ENCODE measurements around the gene SLC19A2. TPM values are rescaled to one million over a fixed set of nuclear protein-coding genes. Genes with fewer than 3 reads are reported as not detected.

SLC19A2 gene
- total and polyA plus RNA-seq, 2 of the 8 experiments (the other 6 are each of a cell fraction or from before 2014, with no cell fraction given): 21.2 to 23.2 TPM

DNA sequence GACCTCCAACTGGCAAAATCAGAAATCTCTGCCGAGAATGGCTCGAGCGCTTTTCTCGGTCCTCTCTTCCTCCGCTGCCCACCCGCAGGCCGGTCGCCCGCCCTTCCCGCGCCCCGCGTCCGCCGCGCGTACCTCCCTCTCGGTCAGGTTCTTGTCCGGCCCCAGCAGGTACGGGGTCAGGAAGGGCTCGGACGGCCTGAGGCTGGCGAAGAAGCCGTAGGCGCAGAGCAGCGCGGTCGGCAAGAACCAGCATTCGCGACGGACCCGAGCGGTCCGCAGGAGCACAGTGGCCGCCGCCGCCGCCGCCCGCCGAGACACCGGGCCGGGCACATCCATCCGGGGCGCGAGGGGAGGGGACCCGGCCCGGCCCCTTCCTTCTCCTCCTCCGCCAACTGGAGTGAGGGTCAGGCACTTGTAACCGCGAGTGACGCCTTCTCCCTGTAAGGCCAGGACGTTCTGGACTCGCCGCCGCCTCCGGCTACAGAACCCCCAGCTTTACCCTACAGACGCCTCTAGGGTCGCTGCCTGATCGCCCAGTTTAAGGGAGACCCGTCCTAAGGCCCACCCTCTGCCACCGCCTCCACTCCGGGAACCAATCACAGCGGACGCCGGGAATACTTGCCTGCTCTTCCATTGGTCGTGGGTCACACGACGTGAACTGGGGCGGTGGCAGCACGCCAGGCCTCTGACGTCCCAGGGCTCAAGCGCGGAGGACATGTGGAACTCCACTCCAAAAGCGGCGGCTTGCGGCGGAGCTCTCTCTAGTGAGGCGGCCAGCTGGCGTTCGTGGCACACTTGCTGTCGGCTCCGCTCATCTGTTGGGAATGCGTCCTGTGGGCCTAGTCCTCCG, at the start of gene SLC19A2 (continued):
- TF ChIP-seq NANOG (IDR thresholded peaks at IDR 0.05; ENCODE audit: insufficient read depth, low read depth, low read length, poor library complexity, severe bottlenecking): no peak
- TF ChIP-seq, protein P1, sequence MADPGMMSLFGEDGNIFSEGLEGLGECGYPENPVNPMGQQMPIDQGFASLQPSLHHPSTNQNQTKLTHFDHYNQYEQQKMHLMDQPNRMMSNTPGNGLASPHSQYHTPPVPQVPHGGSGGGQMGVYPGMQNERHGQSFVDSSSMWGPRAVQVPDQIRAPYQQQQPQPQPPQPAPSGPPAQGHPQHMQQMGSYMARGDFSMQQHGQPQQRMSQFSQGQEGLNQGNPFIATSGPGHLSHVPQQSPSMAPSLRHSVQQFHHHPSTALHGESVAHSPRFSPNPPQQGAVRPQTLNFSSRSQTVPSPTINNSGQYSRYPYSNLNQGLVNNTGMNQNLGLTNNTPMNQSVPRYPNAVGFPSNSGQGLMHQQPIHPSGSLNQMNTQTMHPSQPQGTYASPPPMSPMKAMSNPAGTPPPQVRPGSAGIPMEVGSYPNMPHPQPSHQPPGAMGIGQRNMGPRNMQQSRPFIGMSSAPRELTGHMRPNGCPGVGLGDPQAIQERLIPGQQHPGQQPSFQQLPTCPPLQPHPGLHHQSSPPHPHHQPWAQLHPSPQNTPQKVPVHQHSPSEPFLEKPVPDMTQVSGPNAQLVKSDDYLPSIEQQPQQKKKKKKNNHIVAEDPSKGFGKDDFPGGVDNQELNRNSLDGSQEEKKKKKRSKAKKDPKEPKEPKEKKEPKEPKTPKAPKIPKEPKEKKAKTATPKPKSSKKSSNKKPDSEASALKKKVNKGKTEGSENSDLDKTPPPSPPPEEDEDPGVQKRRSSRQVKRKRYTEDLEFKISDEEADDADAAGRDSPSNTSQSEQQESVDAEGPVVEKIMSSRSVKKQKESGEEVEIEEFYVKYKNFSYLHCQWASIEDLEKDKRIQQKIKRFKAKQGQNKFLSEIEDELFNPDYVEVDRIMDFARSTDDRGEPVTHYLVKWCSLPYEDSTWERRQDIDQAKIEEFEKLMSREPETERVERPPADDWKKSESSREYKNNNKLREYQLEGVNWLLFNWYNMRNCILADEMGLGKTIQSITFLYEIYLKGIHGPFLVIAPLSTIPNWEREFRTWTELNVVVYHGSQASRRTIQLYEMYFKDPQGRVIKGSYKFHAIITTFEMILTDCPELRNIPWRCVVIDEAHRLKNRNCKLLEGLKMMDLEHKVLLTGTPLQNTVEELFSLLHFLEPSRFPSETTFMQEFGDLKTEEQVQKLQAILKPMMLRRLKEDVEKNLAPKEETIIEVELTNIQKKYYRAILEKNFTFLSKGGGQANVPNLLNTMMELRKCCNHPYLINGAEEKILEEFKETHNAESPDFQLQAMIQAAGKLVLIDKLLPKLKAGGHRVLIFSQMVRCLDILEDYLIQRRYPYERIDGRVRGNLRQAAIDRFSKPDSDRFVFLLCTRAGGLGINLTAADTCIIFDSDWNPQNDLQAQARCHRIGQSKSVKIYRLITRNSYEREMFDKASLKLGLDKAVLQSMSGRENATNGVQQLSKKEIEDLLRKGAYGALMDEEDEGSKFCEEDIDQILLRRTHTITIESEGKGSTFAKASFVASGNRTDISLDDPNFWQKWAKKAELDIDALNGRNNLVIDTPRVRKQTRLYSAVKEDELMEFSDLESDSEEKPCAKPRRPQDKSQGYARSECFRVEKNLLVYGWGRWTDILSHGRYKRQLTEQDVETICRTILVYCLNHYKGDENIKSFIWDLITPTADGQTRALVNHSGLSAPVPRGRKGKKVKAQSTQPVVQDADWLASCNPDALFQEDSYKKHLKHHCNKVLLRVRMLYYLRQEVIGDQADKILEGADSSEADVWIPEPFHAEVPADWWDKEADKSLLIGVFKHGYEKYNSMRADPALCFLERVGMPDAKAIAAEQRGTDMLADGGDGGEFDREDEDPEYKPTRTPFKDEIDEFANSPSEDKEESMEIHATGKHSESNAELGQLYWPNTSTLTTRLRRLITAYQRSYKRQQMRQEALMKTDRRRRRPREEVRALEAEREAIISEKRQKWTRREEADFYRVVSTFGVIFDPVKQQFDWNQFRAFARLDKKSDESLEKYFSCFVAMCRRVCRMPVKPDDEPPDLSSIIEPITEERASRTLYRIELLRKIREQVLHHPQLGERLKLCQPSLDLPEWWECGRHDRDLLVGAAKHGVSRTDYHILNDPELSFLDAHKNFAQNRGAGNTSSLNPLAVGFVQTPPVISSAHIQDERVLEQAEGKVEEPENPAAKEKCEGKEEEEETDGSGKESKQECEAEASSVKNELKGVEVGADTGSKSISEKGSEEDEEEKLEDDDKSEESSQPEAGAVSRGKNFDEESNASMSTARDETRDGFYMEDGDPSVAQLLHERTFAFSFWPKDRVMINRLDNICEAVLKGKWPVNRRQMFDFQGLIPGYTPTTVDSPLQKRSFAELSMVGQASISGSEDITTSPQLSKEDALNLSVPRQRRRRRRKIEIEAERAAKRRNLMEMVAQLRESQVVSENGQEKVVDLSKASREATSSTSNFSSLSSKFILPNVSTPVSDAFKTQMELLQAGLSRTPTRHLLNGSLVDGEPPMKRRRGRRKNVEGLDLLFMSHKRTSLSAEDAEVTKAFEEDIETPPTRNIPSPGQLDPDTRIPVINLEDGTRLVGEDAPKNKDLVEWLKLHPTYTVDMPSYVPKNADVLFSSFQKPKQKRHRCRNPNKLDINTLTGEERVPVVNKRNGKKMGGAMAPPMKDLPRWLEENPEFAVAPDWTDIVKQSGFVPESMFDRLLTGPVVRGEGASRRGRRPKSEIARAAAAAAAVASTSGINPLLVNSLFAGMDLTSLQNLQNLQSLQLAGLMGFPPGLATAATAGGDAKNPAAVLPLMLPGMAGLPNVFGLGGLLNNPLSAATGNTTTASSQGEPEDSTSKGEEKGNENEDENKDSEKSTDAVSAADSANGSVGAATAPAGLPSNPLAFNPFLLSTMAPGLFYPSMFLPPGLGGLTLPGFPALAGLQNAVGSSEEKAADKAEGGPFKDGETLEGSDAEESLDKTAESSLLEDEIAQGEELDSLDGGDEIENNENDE (IDR thresholded peaks at IDR 0.05; ENCODE audit: insufficient replicate concordance, low read length): no peak
- TF ChIP-seq HDAC2 (IDR thresholded peaks at IDR 0.05; ENCODE audit: borderline replicate concordance in 1 of 2, low read depth in 2 of 2, low read length in 2 of 2): no peak
- TF ChIP-seq SAP30 (IDR thresholded peaks at IDR 0.05; ENCODE audit: insufficient read depth, insufficient replicate concordance, low read length): no peak
- no peak for TF ChIP-seq BRCA1 (IDR thresholded peaks at IDR 0.05; ENCODE audit: low read depth, low read length)
- TF ChIP-seq SIRT6 (IDR thresholded peaks at IDR 0.05; ENCODE audit: low read length): no peak

Data from H1 (cell line).